H1 (cell line): ENCODE data around the gene MYO15B. TPM values are rescaled to one million over a fixed set of nuclear protein-coding genes. Genes with fewer than 3 reads are reported as not detected.
A peak's percentile ranks its signal among the peaks of the same experiment; 100 is the strongest.

Experiments used
- CTCF ChIA-PET: fragments of 300-600 bp; sonication (Branson Sonifier 250); formaldehyde crosslinking; loops from one replicate; lab custom pipeline; 2021; ENCODE audit not compliant: partially characterized antibody; lab: Charles Lee
- POLR2A ChIA-PET: fragments of 300-600 bp; sonication (Branson Sonifier 250); formaldehyde crosslinking; loops from one replicate; lab custom pipeline; 2021; ENCODE audit warnings: inconsistent platforms; ENCODE audit not compliant: partially characterized antibody; lab: Charles Lee
- DNase-seq, 2 experiments: peaks; one replicate each; pipeline versions ENCODE4 v3.0.0 to v3.0.0-alpha.2; 2010 to 2022; ENCODE audit warnings: low spot score in 2 of 2, low read depth in 1 of 2, mixed read lengths in 1 of 2
- FAIRE-seq: peaks from 2 replicates; lab custom pipeline; 2011; peaks lifted over from hg19 to GRCh38; lab: Jason Lieb, UNC
- H2AFZ ChIP-seq: 2 replicates; pipeline ENCODE4 v1.8.1; 2012; ENCODE audit warnings: low read length, inconsistent platforms
- H2AK5ac ChIP-seq: 2 replicates; pipeline ENCODE4 v1.6.1; 2013; ENCODE audit warnings: low read depth, low read length
- H2BK120ac ChIP-seq: replicated peaks from 2 replicates; pipeline ENCODE3; 2013; ENCODE audit warnings: low read depth, low read length, inconsistent platforms
- H2BK12ac ChIP-seq: 2 replicates; pipeline ENCODE4 v1.6.1; 2013; ENCODE audit warnings: low read depth, low read length
- H2BK15ac ChIP-seq: 2 replicates; pipeline ENCODE4 v1.6.1; 2013; ENCODE audit warnings: low read length
- H2BK20ac ChIP-seq: 2 replicates; pipeline ENCODE4 v1.6.1; 2013; ENCODE audit warnings: low read length
- H2BK5ac ChIP-seq: 2 replicates; pipeline ENCODE4 v1.6.1; 2013; ENCODE audit warnings: low read depth, low read length
- H3K14ac ChIP-seq: 2 replicates; pipeline ENCODE4 v1.6.1; 2013; ENCODE audit warnings: inconsistent platforms; ENCODE audit not compliant: insufficient read length
- H3K18ac ChIP-seq: 2 replicates; pipeline ENCODE4 v1.6.1; 2013; ENCODE audit warnings: low read length; ENCODE audit errors: extremely low read depth
- H3K23ac ChIP-seq: 2 replicates; pipeline ENCODE4 v1.6.1; 2013; ENCODE audit warnings: inconsistent platforms; ENCODE audit not compliant: insufficient read length
- H3K23me2 ChIP-seq: 2 replicates; pipeline ENCODE4 v1.6.1; 2013; ENCODE audit warnings: low read depth, low read length
- H3K27ac ChIP-seq: 2 replicates; pipeline ENCODE4 v1.6.1; 2011; ENCODE audit warnings: low read depth, low read length, inconsistent platforms
- H3K27me3 ChIP-seq, 4 experiments: replicated peaks in 1 of 4; 1 replicate in 1 of 4; 2 replicates in 3 of 4; pipeline versions ENCODE4 v1.6.1 to v1.8.1; 2011 to 2013; ENCODE audit warnings: low read length in 3 of 4, mild to moderate bottlenecking in 3 of 4, inconsistent platforms in 2 of 4, mixed read lengths in 2 of 4, moderate library complexity in 1 of 4; ENCODE audit not compliant: control insufficient read depth in 3 of 4, insufficient read depth in 3 of 4; ENCODE audit errors: extremely low read depth in 1 of 4
- H3K36me3 ChIP-seq, 4 experiments: 2 replicates each; pipeline versions ENCODE4 v1.6.1 to v1.8.1; 2011 to 2013; ENCODE audit warnings: mild to moderate bottlenecking in 4 of 4, low read length in 3 of 4, moderate library complexity in 2 of 4, control low read depth in 1 of 4, inconsistent platforms in 1 of 4; ENCODE audit not compliant: insufficient read depth in 4 of 4, control insufficient read depth in 2 of 4
- H3K4ac ChIP-seq: replicated peaks from 2 replicates; pipeline ENCODE3; 2013; ENCODE audit warnings: low read length, low read depth, mixed read lengths, inconsistent platforms; ENCODE audit not compliant: insufficient read length
- H3K4me1 ChIP-seq, 4 experiments: replicated peaks in 1 of 4; 1 replicate in 1 of 4; 2 replicates in 3 of 4; pipeline versions ENCODE4 v1.6.1 to v1.8.1; 2011 to 2013; ENCODE audit warnings: low read length in 3 of 4, inconsistent platforms in 2 of 4, mixed read lengths in 1 of 4; ENCODE audit not compliant: insufficient read depth in 4 of 4, control insufficient read depth in 3 of 4
- H3K4me2 ChIP-seq, 2 experiments: 2 replicates each; pipeline versions ENCODE4 v1.6.1 to v1.8.1; 2011 to 2013; ENCODE audit warnings: low read depth in 2 of 2, low read length in 2 of 2, control low read depth in 1 of 2, inconsistent platforms in 1 of 2, mild to moderate bottlenecking in 1 of 2; ENCODE audit not compliant: insufficient read depth in 1 of 2
- H3K4me3 ChIP-seq, 4 experiments: fragments of 200-600, 300-600 bp in 1 of 4; sonication (generic), shearing (Covaris generic), sonication (Bioruptor Twin) in 1 of 4; 2 replicates each; pipeline versions ENCODE4 v1.5.1 to v1.8.1; 2011 to 2016; ENCODE audit warnings: low read length in 4 of 4, low read depth in 3 of 4, control low read depth in 2 of 4, inconsistent platforms in 2 of 4, mild to moderate bottlenecking in 2 of 4, mixed read lengths in 1 of 4, moderate library complexity in 1 of 4; ENCODE audit not compliant: insufficient read depth in 2 of 4; ENCODE audit errors: extremely low read depth in 1 of 4
- H3K56ac ChIP-seq: replicated peaks from 2 replicates; pipeline ENCODE3; 2013; ENCODE audit warnings: low read depth, mild to moderate bottlenecking, mixed read lengths, low read length, inconsistent platforms; ENCODE audit not compliant: insufficient read length
- H3K79me1 ChIP-seq: 2 replicates; pipeline ENCODE4 v1.6.1; 2013; ENCODE audit warnings: low read depth, low read length, control low read depth
- H3K79me2 ChIP-seq, 2 experiments: 2 replicates each; pipeline versions ENCODE4 v1.6.1 to v1.8.1; 2012 to 2013; ENCODE audit warnings: low read length in 2 of 2, mild to moderate bottlenecking in 2 of 2, inconsistent platforms in 1 of 2; ENCODE audit not compliant: insufficient read depth in 2 of 2, control insufficient read depth in 1 of 2
- H3K9ac ChIP-seq, 4 experiments: replicated peaks in 1 of 4; 1 replicate in 1 of 4; 2 replicates in 3 of 4; pipeline versions ENCODE4 v1.6.1 to v1.8.1; 2011 to 2013; ENCODE audit warnings: low read depth in 3 of 4, low read length in 3 of 4, control low read depth in 2 of 4, mild to moderate bottlenecking in 2 of 4, moderate library complexity in 2 of 4, inconsistent platforms in 1 of 4; ENCODE audit errors: extremely low read depth in 1 of 4
- H3K9me3 ChIP-seq, 2 experiments: 2 replicates each; pipeline versions ENCODE4 v1.6.1 to v1.8.1; 2012 to 2013; ENCODE audit warnings: mild to moderate bottlenecking in 2 of 2, moderate library complexity in 2 of 2, control low read depth in 1 of 2, inconsistent platforms in 1 of 2, low read depth in 1 of 2, low read length in 1 of 2, mixed read lengths in 1 of 2; ENCODE audit not compliant: insufficient read depth in 2 of 2
- H4K20me1 ChIP-seq, 2 experiments: replicated peaks in 1 of 2; 2 replicates each; pipeline versions ENCODE3 to v1.8.1; 2011 to 2013; ENCODE audit warnings: inconsistent platforms in 2 of 2, low read length in 2 of 2, mild to moderate bottlenecking in 1 of 2; ENCODE audit not compliant: insufficient read depth in 2 of 2, control insufficient read depth in 1 of 2
- H4K5ac ChIP-seq: 2 replicates; pipeline ENCODE4 v1.6.1; 2013; ENCODE audit warnings: low read length, low read depth, mixed read lengths, inconsistent platforms; ENCODE audit not compliant: insufficient read length
- H4K8ac ChIP-seq: 2 replicates; pipeline ENCODE4 v1.8.0; 2013; ENCODE audit warnings: mild to moderate bottlenecking, moderate library complexity, low read length, inconsistent platforms; ENCODE audit not compliant: insufficient read depth; ENCODE audit errors: extremely low read depth
- H4K91ac ChIP-seq: replicated peaks from 2 replicates; pipeline ENCODE3; 2013; ENCODE audit warnings: low read length, mixed read lengths, inconsistent platforms; ENCODE audit not compliant: insufficient read length
- CTCF ChIP-seq, 3 experiments: IDR thresholded peaks; 1 replicate in 2 of 3; 2 replicates in 1 of 3; pipeline versions ENCODE4 v1.5.1 to v1.6.1; 2011; ENCODE audit warnings: low read length in 3 of 3, mild to moderate bottlenecking in 3 of 3, inconsistent platforms in 2 of 3, low read depth in 1 of 3, moderate library complexity in 1 of 3; ENCODE audit not compliant: insufficient read depth in 1 of 3; ENCODE audit errors: control extremely low read depth in 1 of 3
- HDAC6 ChIP-seq: IDR thresholded peaks from one replicate; pipeline ENCODE4 v1.7.1; 2012; ENCODE audit warnings: low read depth, mild to moderate bottlenecking, inconsistent platforms, low read length, moderate library complexity
- POU5F1 ChIP-seq: IDR thresholded peaks from 2 replicates; pipeline ENCODE4 v1.6.1; 2011; ENCODE audit warnings: low read depth, mild to moderate bottlenecking, low read length, moderate library complexity
- TEAD4 ChIP-seq: IDR thresholded peaks from 2 replicates; pipeline ENCODE4 v1.6.1; 2012; ENCODE audit warnings: low read depth, low read length, inconsistent platforms, mixed read lengths
- WGBS, 2 experiments: shearing (Covaris generic) in 1 of 2; methylation state at CpG; one replicate each; pipeline versions ENCODE4 v1.1.6 to v1.1.7; 2013 to 2015; ENCODE audit warnings: low lambda C conversion rate in 2 of 2, mixed read lengths in 2 of 2, inconsistent platforms in 1 of 2, low coverage in 1 of 2, missing lambda C conversion rate in 1 of 2; ENCODE audit not compliant: insufficient replicate concordance in 2 of 2, insufficient coverage in 1 of 2, insufficient read length in 1 of 2; ENCODE audit errors: extremely low coverage in 1 of 2, missing lambda C conversion rate in 1 of 2; 5-methylcytosine and 5-hydroxymethylcytosine counted together
- polyA plus RNA-seq, 7 experiments: library from polyadenylated mRNA; depleted of rRNA in 3 of 7; stranded (reverse) in 5 of 7; unstranded in 2 of 7; fragments of >200 nt in 5 of 7; fragments of 200-250 nt in 2 of 7; gene quantifications; 1 replicate in 5 of 7; 2 replicates in 1 of 7; 4 replicates in 1 of 7; pipeline versions ENCODE4 v1.2.1 to v1.2.3, GENCODE V29; 2011 to 2013; ENCODE audit warnings: missing spikeins in 2 of 7, mixed read lengths in 2 of 7
- total RNA-seq: library from RNA; stranded (reverse); fragmentation: NEBNext Ultra II Directional; extraction: Animal tissue kit (Norgen Biotek cat#: 25700); gene quantifications from 2 replicates; pipeline ENCODE4 v1.2.1, GENCODE V29; 2021

Gene MYO15B
- total and polyA plus RNA-seq, 2 of the 8 experiments (the other 6 are each of a cell fraction or from before 2014, with no cell fraction given): 7.1 to 11.2 TPM

- DNase-seq (peak in 1 of 2 experiments; percentile 45), FAIRE-seq (no peak)
- no peaks in the 10 kb centered on the region for H3K79me2 ChIP-seq
- no peaks in the 10 kb centered on the region; a peak in 1 of 8 replicates for H3K36me3 ChIP-seq
- H3K14ac ChIP-seq: no peak overlapping the region
- no peak overlapping the region for H4K8ac ChIP-seq
- ChIA-PET POLR2A (interaction anchor here (0.9 to 2.4 kb wide), 4 partner anchors 9 to 142 kb away, joined by 3 to 7 read pairs (median 5); a partner anchor contains a TSS), CTCF (interaction anchor here (0.8 to 59.2 kb wide), 8 partner anchors 7 to 128 kb away, joined by 3 to 2200 read pairs (median 3); partner anchors contain the start of genes GALK1, RECQL5, SAP30BP and SMIM5)
- H2AK5ac ChIP-seq: no peak overlapping the region
- H2BK5ac ChIP-seq: no peak overlapping the region
- H3K9ac ChIP-seq: no peak overlapping the region
- H3K4ac ChIP-seq: no peak overlapping the region
- no peak overlapping the region for H3K23ac ChIP-seq
- H2BK15ac ChIP-seq: no peak overlapping the region
- H3K23me2 ChIP-seq: no peaks in the 10 kb centered on the region
- no peak overlapping the region for H3K18ac ChIP-seq
- no peak overlapping the region for H3K27ac ChIP-seq
- H2AFZ ChIP-seq: no peak overlapping the region
- TF ChIP-seq TEAD4 (no peak), HDAC6 (no peak), POU5F1 (no peak), CTCF (IDR thresholded peaks at IDR 0.05; ENCODE audit: control extremely low read depth in 1 of 3, insufficient read depth in 1 of 3, low read depth in 1 of 3, low read length in 3 of 3) (no peak)
- no peak overlapping the region for H4K5ac ChIP-seq
- 87% methylated on average over 11 of the region's 13 CpGs; no CpG with 5 or more reads in 1 of the 2 experiments for WGBS, 2 experiments
- peaks cover 0 to 17% (median 11%) of the 10 kb centered on the region in 4 experiments; a peak in 5 of 7 replicates for H3K4me1 ChIP-seq
- no peak overlapping the region for H2BK120ac ChIP-seq
- no peak overlapping the region for H3K4me3 ChIP-seq
- no peak overlapping the region for H3K56ac ChIP-seq
- H3K9me3 ChIP-seq: no peaks in the 10 kb centered on the region
- no peaks in the 10 kb centered on the region for H3K27me3 ChIP-seq
- H3K4me2 ChIP-seq: no peak overlapping the region
- no peak overlapping the region for H2BK20ac ChIP-seq
- H4K20me1 ChIP-seq: peaks cover 5 to 13% of the 10 kb centered on the region in 2 experiments
- H3K79me1 ChIP-seq: no peaks in the 10 kb centered on the region
- H4K91ac ChIP-seq: no peak overlapping the region
- no peak overlapping the region for H2BK12ac ChIP-seq
These were observed 49.5 kb downstream of the MYO15B start for GRCh38 chr17:75637143-75637538.
